Ovary (tissue), 3 donors: ENCODE results near the gene NDUFAF4.

Experiments used
- EP300 ChIP-seq: sonication (generic); formaldehyde crosslinking; IDR thresholded peaks from one replicate; pipeline ENCODE4 v1.6.1; 2017; ENCODE audit warnings: antibody characterized with exemption
- POLR2A ChIP-seq: fragments of 450-650 bp; IDR thresholded peaks from one replicate; pipeline ENCODE4 v1.6.1; 2017; ENCODE audit warnings: antibody characterized with exemption, mild to moderate bottlenecking, moderate library complexity
- TF ChIP-seq, protein P1 (sequence below), 3 donors: fragments of 450-650 bp in 2 of 3; fragments of 200-600 bp in 1 of 3; IDR thresholded peaks; one replicate each; pipeline versions ENCODE4 v1.5.1 to v1.8.0; 2016 to 2022; ENCODE audit warnings: antibody characterized with exemption in 3 of 3, mild to moderate bottlenecking in 1 of 3
- donor health status: DM: no; HTN: no; CAD: no.

- TF ChIP-seq, protein P1, sequence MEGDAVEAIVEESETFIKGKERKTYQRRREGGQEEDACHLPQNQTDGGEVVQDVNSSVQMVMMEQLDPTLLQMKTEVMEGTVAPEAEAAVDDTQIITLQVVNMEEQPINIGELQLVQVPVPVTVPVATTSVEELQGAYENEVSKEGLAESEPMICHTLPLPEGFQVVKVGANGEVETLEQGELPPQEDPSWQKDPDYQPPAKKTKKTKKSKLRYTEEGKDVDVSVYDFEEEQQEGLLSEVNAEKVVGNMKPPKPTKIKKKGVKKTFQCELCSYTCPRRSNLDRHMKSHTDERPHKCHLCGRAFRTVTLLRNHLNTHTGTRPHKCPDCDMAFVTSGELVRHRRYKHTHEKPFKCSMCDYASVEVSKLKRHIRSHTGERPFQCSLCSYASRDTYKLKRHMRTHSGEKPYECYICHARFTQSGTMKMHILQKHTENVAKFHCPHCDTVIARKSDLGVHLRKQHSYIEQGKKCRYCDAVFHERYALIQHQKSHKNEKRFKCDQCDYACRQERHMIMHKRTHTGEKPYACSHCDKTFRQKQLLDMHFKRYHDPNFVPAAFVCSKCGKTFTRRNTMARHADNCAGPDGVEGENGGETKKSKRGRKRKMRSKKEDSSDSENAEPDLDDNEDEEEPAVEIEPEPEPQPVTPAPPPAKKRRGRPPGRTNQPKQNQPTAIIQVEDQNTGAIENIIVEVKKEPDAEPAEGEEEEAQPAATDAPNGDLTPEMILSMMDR (IDR thresholded peaks at IDR 0.05): no peak
- TF ChIP-seq EP300: no peak
- no peak for TF ChIP-seq POLR2A
These were observed 36.1 kb downstream of the NDUFAF4 start for GRCh38 chr6:96861588-96861987.
